ENCODE data around the gene SLC6A3. TPM values are rescaled to one million over a fixed set of nuclear protein-coding genes. Genes with fewer than 3 reads are reported as not detected.
A peak's percentile ranks its signal among the peaks of the same experiment; 100 is the strongest.

The SLC6A3 gene
- total and polyA plus RNA-seq, 2 of the 13 experiments (the other 11 are each of a cell fraction or from before 2014, with no cell fraction given), result 0.01 TPM; not detected in 1

- ChIA-PET CTCF (ENCODE audit: low intra/inter-chr PET ratio, low total read pairs) (no interaction called here), POLR2A (no interaction called here)
- ATAC-seq (peak; percentile 75), FAIRE-seq (no peak), DNase-seq (ENCODE audit: low spot score) (no peak)
- Histone ChIP-seq H4K20me1 (ENCODE audit: insufficient read depth, low read length) (0 out of 2 replicates have a peak, but pooled peaks cover 2% of the 10 kb centered on the region), H3K27ac (ENCODE audit: extremely low read length, insufficient read depth, low read length) (no peak overlapping the region), H3K9me3 (ENCODE audit: low read length) (peaks cover 7% of the 10 kb centered on the region; the same call in 1 of the 2 replicates), H3K27me3 (ENCODE audit: control insufficient read depth in 1 of 2, insufficient read depth in 2 of 2, low read length in 2 of 2) (peaks cover 0 to 9% of the 10 kb centered on the region in 2 experiments; a peak in 1 of 5 replicates), H3K36me3 (replicated peaks in 1 of 2; ENCODE audit: control insufficient read depth in 1 of 2, insufficient read depth in 2 of 2, low read length in 2 of 2) (no peaks in the 10 kb centered on the region), H3K9ac (ENCODE audit: insufficient read depth, low read depth, low read length) (no peak overlapping the region), H3K4me1 (ENCODE audit: insufficient read depth, low read length) (no peaks in the 10 kb centered on the region), H3K79me2 (ENCODE audit: insufficient read depth, low read length) (no peaks in the 10 kb centered on the region), H3K4me3 (replicated peaks in 1 of 3; ENCODE audit: insufficient read depth in 1 of 3, low read depth in 2 of 3, low read length in 3 of 3) (no peak overlapping the region), H2AFZ (ENCODE audit: low read length) (no peak overlapping the region), H3K4me2 (ENCODE audit: low read depth, low read length) (no peak overlapping the region)
- in situ Hi-C loops (cut with HindIII; ENCODE audit: extremely low pct_ligation_motif_present, low pct_unique_long_range_greater_than_20kb), result no loop called here
- BruUV-seq (replicated peaks), result no TSS peak
- 17% methylated on average over 12 of the region's 19 CpGs for WGBS (ENCODE audit: low lambda C conversion rate)
- no peak for TF ChIP-seq ZNF616 (CRISPR knock-in tag; IDR thresholded peaks at IDR 0.05; ENCODE audit: low read depth)
- no peak for TF ChIP-seq NFRKB (IDR thresholded peaks at IDR 0.05)
- no peak for TF ChIP-seq ETV5 (CRISPR knock-in tag; IDR thresholded peaks at IDR 0.05; ENCODE audit: borderline replicate concordance)
- TF ChIP-seq MEF2D (CRISPR knock-in tag; IDR thresholded peaks at IDR 0.05), result no peak
- no peak for TF ChIP-seq XBP1 (CRISPR knock-in tag; IDR thresholded peaks at IDR 0.05)
- TF ChIP-seq, protein P1, sequence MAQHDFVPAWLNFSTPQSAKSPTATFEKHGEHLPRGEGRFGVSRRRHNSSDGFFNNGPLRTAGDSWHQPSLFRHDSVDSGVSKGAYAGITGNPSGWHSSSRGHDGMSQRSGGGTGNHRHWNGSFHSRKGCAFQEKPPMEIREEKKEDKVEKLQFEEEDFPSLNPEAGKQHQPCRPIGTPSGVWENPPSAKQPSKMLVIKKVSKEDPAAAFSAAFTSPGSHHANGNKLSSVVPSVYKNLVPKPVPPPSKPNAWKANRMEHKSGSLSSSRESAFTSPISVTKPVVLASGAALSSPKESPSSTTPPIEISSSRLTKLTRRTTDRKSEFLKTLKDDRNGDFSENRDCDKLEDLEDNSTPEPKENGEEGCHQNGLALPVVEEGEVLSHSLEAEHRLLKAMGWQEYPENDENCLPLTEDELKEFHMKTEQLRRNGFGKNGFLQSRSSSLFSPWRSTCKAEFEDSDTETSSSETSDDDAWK (CRISPR knock-in tag; IDR thresholded peaks at IDR 0.05), result no peak
- no peak for TF ChIP-seq PHF21A (CRISPR knock-in tag; IDR thresholded peaks at IDR 0.05)
- TF ChIP-seq ZSCAN29 (CRISPR knock-in tag; conservative IDR thresholded peaks at IDR 0.05), result no peak
- TF ChIP-seq RBM39 (IDR thresholded peaks at IDR 0.05; ENCODE audit: low read depth, low read length, poor library complexity, severe bottlenecking), result no peak
- no peak for TF ChIP-seq ZNF792 (CRISPR knock-in tag; IDR thresholded peaks at IDR 0.05)
- TF ChIP-seq, protein P2, sequence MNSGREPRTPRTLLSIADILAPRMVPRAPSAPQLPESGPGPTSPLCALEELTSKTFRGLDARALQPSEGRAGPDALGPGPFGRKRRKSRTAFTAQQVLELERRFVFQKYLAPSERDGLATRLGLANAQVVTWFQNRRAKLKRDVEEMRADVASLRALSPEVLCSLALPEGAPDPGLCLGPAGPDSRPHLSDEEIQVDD (CRISPR knock-in tag; IDR thresholded peaks at IDR 0.05; ENCODE audit: borderline replicate concordance), result no peak
- TF ChIP-seq ZNF577 (CRISPR knock-in tag; IDR thresholded peaks at IDR 0.05; ENCODE audit: borderline replicate concordance, low read depth), result no peak
- TF ChIP-seq, protein P3, sequence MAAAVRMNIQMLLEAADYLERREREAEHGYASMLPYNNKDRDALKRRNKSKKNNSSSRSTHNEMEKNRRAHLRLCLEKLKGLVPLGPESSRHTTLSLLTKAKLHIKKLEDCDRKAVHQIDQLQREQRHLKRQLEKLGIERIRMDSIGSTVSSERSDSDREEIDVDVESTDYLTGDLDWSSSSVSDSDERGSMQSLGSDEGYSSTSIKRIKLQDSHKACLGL (CRISPR knock-in tag; IDR thresholded peaks at IDR 0.05), result no peak
- TF ChIP-seq TMF1 (CRISPR knock-in tag; IDR thresholded peaks at IDR 0.05; ENCODE audit: low read depth), result no peak
- no peak for TF ChIP-seq SP2 (CRISPR knock-in tag; IDR thresholded peaks at IDR 0.05)
- intact Hi-C loops (cut with micrococcal nuclease; ENCODE audit: unreplicated experiment), result no loop called here
Measured at GRCh38 chr5:1423901-1424603, 21.2 kb downstream of the SLC6A3 start.
